T follicular helper cell (primary cell): ENCODE results near the gene FGF13.

ENCODE experiments used
- DNase-seq: peaks from one replicate; pipeline ENCODE4 v3.0.0-alpha.2; 2020; ENCODE audit warnings: low read depth
- total RNA-seq, 2 experiments: gene quantifications; one replicate each; lab custom pipeline; 2026; lab: John Stamatoyannopoulos, UW

FGF13 gene
- 0.06 to 0.09 reads per million in 2 experiments for total RNA-seq

GRCh38 chrX:138711399-138712347, at the start of gene FGF13:
Gene FGF13 (minus strand): TSS chrX:138711717. CDS start chrX:138711003, 714 bp downstream.
- DNase-seq = no peak

GRCh38 chrX:138759217-138759943, 47.9 kb upstream of the FGF13 start:
- no peak for DNase-seq

- DNase-seq = no peak
Observed at GRCh38 chrX:138756234-138756633, 44.7 kb upstream of the FGF13 start.

- no peak for DNase-seq
Observed at GRCh38 chrX:138754861-138755260, 43.3 kb upstream of the FGF13 start.

- no peak for DNase-seq
Observed at GRCh38 chrX:138748480-138748879, 37.0 kb upstream of the FGF13 start.

GRCh38 chrX:138745196-138745595, 33.7 kb upstream of the FGF13 start:
- no peak for DNase-seq

- DNase-seq = no peak
Observed at GRCh38 chrX:138742217-138742616, 30.7 kb upstream of the FGF13 start.

GRCh38 chrX:138740341-138740740, 28.8 kb upstream of the FGF13 start:
- DNase-seq = no peak

GRCh38 chrX:138723301-138723700, 11.8 kb upstream of the FGF13 start:
- DNase-seq = no peak

GRCh38 chrX:138719396-138719795, 7.9 kb upstream of the FGF13 start:
- DNase-seq = no peak

- DNase-seq = no peak
Observed at GRCh38 chrX:138718941-138719340, 7.4 kb upstream of the FGF13 start.

- no peak for DNase-seq
Observed at GRCh38 chrX:138710866-138711341, 613 bp downstream of the FGF13 start.

- no peak for DNase-seq
Observed at GRCh38 chrX:138709886-138710791, 1.4 kb downstream of the FGF13 start.

- DNase-seq = no peak
Observed at GRCh38 chrX:138708268-138708667, 3.2 kb downstream of the FGF13 start.

GRCh38 chrX:138704596-138704995, 6.9 kb downstream of the FGF13 start:
- DNase-seq = no peak

- DNase-seq = no peak
Observed at GRCh38 chrX:138704101-138704500, 7.4 kb downstream of the FGF13 start.

- DNase-seq = no peak
Observed at GRCh38 chrX:138692591-138692990, 18.9 kb downstream of the FGF13 start.

GRCh38 chrX:138691186-138691585, 20.3 kb downstream of the FGF13 start:
- DNase-seq = no peak

GRCh38 chrX:138690591-138690990, 20.9 kb downstream of the FGF13 start:
- no peak for DNase-seq

GRCh38 chrX:138683600-138683999, 27.9 kb downstream of the FGF13 start:
- DNase-seq = no peak

- no peak for DNase-seq
Observed at GRCh38 chrX:138669693-138670092, 41.8 kb downstream of the FGF13 start.

GRCh38 chrX:138664466-138664865, 47.1 kb downstream of the FGF13 start:
- no peak for DNase-seq
